HEK293 (cell line): ENCODE measurements around the gene TFG.
"Not testable (repeated sequence)": the region's sequence is repeated elsewhere in the genome, so short reads cannot be mapped to it uniquely, and the experiment has no call there.

ENCODE experiments used
- CTCF ChIA-PET: fragments of 350-600 bp; formaldehyde crosslinking; extraction: SDS; loops from one replicate; lab custom pipeline; 2021; ENCODE audit warnings: antibody characterized with exemption; lab: Yijun Ruan, JAX
- POLR2A ChIA-PET: fragments of 300-600 bp; formaldehyde crosslinking; extraction: SDS; loops from one replicate; lab custom pipeline; 2020; ENCODE audit warnings: antibody characterized with exemption, inconsistent platforms; lab: Yijun Ruan, JAX
- H3K27ac ChIP-seq: fragments of 200-500 bp; sonication (Bioruptor generic); 2 replicates; pipeline ENCODE4 v1.5.1; 2014; ENCODE audit warnings: low read depth, low read length, control low read depth, inconsistent platforms; ENCODE audit errors: extremely low read depth
- H3K36me3 ChIP-seq, 2 experiments: fragments of 200-500 bp in 1 of 2; sonication (Bioruptor generic) in 1 of 2; 1 replicate in 1 of 2; 2 replicates in 1 of 2; pipeline ENCODE4 v1.5.1; 2014 to 2017; ENCODE audit warnings: inconsistent platforms in 2 of 2, low read length in 2 of 2; ENCODE audit not compliant: control insufficient read depth in 2 of 2, insufficient read depth in 1 of 2
- H3K4me1 ChIP-seq: fragments of 200-500 bp; sonication (Bioruptor generic); 2 replicates; pipeline ENCODE4 v1.5.1; 2014; ENCODE audit warnings: mild to moderate bottlenecking, low read length, inconsistent platforms; ENCODE audit not compliant: control insufficient read depth, insufficient read depth
- H3K4me3 ChIP-seq: 2 replicates; pipeline ENCODE4 v1.5.1; 2011; ENCODE audit warnings: low read depth, mild to moderate bottlenecking, control low read depth, low read length, moderate library complexity
- H3K9me3 ChIP-seq: fragments of 200-500 bp; sonication (Bioruptor generic); 2 replicates; pipeline ENCODE4 v1.5.1; 2014; ENCODE audit warnings: low read depth, low read length, inconsistent platforms; ENCODE audit not compliant: control insufficient read depth, insufficient read depth
- GLI4 ChIP-seq: fragments of 450-650 bp; formaldehyde crosslinking; IDR thresholded peaks from 2 replicates; pipeline ENCODE4 v1.5.1; 2016; ENCODE audit warnings: missing biosample characterization, missing genetic modification characterization
- KLF8 ChIP-seq: fragments of 450-650 bp; formaldehyde crosslinking; IDR thresholded peaks from 2 replicates; pipeline ENCODE4 v1.5.1; 2016; ENCODE audit warnings: missing biosample characterization, missing genetic modification characterization
- ZBTB1 ChIP-seq: fragments of 450-650 bp; formaldehyde crosslinking; IDR thresholded peaks from 2 replicates; pipeline ENCODE4 v1.5.1; 2016; ENCODE audit warnings: missing biosample characterization, missing genetic modification characterization
- ZBTB17 ChIP-seq: fragments of 450-650 bp; formaldehyde crosslinking; IDR thresholded peaks from 2 replicates; pipeline ENCODE4 v1.5.1; 2016; ENCODE audit warnings: missing biosample characterization, missing genetic modification characterization
- ZBTB20 ChIP-seq: fragments of 450-650 bp; formaldehyde crosslinking; IDR thresholded peaks from 2 replicates; pipeline ENCODE4 v1.5.1; 2016; ENCODE audit warnings: missing biosample characterization, missing genetic modification characterization
- ZBTB21 ChIP-seq: fragments of 450-650 bp; formaldehyde crosslinking; IDR thresholded peaks from 2 replicates; pipeline ENCODE4 v1.5.1; 2017; ENCODE audit warnings: missing biosample characterization, missing genetic modification characterization
- ZNF112 ChIP-seq: fragments of 450-650 bp; formaldehyde crosslinking; IDR thresholded peaks from 2 replicates; pipeline ENCODE4 v1.5.0; 2017; ENCODE audit warnings: missing biosample characterization, missing genetic modification characterization
- ZNF146 ChIP-seq: fragments of 450-650 bp; formaldehyde crosslinking; IDR thresholded peaks from 2 replicates; pipeline ENCODE4 v1.5.1; 2016; ENCODE audit warnings: missing biosample characterization, missing genetic modification characterization
- ZNF184 ChIP-seq: fragments of 450-650 bp; IDR thresholded peaks from 2 replicates; pipeline ENCODE4 v1.5.1; 2018; ENCODE audit warnings: missing biosample characterization, mild to moderate bottlenecking, missing genetic modification characterization
- ZNF366 ChIP-seq: fragments of 450-650 bp; formaldehyde crosslinking; conservative IDR thresholded peaks from 2 replicates; pipeline ENCODE4 v1.5.1; 2016; ENCODE audit warnings: missing biosample characterization, missing genetic modification characterization
- ZNF48 ChIP-seq: fragments of 450-650 bp; formaldehyde crosslinking; IDR thresholded peaks from 2 replicates; pipeline ENCODE4 v1.5.1; 2016; ENCODE audit warnings: missing biosample characterization, missing genetic modification characterization
- ZNF529 ChIP-seq: fragments of 450-650 bp; formaldehyde crosslinking; IDR thresholded peaks from 2 replicates; pipeline ENCODE4 v1.5.1; 2017; ENCODE audit warnings: missing genetic modification characterization, missing biosample characterization; ENCODE audit not compliant: insufficient replicate concordance
- ZNF530 ChIP-seq: fragments of 450-650 bp; formaldehyde crosslinking; IDR thresholded peaks from 2 replicates; pipeline ENCODE4 v1.5.1; 2016; ENCODE audit warnings: low read depth, missing biosample characterization, missing genetic modification characterization
- ZNF549 ChIP-seq: fragments of 450-650 bp; IDR thresholded peaks from 2 replicates; pipeline ENCODE4 v1.5.1; 2018; ENCODE audit warnings: missing biosample characterization, missing genetic modification characterization, mild to moderate bottlenecking, inconsistent platforms, moderate library complexity
- ZNF561 ChIP-seq: fragments of 450-650 bp; IDR thresholded peaks from 2 replicates; pipeline ENCODE4 v1.5.1; 2018; ENCODE audit warnings: missing biosample characterization, missing genetic modification characterization, borderline replicate concordance
- TF ChIP-seq, protein P1 (sequence below): fragments of 450-650 bp; formaldehyde crosslinking; IDR thresholded peaks from 2 replicates; pipeline ENCODE4; 2016; ENCODE audit warnings: missing biosample characterization, missing genetic modification characterization
- TF ChIP-seq, protein P2 (sequence below): fragments of 450-650 bp; formaldehyde crosslinking; IDR thresholded peaks from 2 replicates; pipeline ENCODE4 v1.5.1; 2017; ENCODE audit warnings: missing biosample characterization, missing genetic modification characterization

The TFG gene

DNA sequence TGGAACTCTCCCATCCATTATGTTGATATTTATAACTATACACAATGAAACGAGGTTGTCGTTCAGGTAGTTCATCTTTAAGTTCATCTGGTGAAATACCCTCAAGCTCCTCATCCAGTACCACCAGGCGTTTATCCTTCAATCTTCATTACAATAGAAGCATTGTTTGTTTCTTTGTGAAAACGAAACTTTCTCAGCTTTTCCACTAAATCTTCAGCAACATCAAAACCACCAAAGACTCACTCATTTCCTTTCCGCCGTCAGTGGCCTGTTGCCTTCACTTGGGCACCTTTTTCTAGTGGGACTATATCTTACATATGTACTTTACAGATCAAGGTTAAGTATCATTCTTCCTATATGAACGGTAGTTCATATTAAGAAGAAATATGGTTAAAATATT is 44.1 kb upstream of the TFG start:
- no peaks in the 10 kb centered on the region for H3K4me1 ChIP-seq
- TF ChIP-seq ZNF366: no peak
- POLR2A ChIA-PET: no interaction called here
- H3K27ac ChIP-seq: no peak overlapping the region
- no peaks in the 10 kb centered on the region for H3K36me3 ChIP-seq
- no peaks in the 10 kb centered on the region for H3K9me3 ChIP-seq
- H3K4me3 ChIP-seq: no peak overlapping the region
- CTCF ChIA-PET: no interaction called here

GRCh38 chr3:100666699-100667098 is 42.6 kb upstream of the TFG start:
- H3K4me1 ChIP-seq, H3K27ac ChIP-seq, POLR2A ChIA-PET, H3K9me3 ChIP-seq, H3K36me3 ChIP-seq, CTCF ChIA-PET, H3K4me3 ChIP-seq: not testable (repeated sequence)

DNA sequence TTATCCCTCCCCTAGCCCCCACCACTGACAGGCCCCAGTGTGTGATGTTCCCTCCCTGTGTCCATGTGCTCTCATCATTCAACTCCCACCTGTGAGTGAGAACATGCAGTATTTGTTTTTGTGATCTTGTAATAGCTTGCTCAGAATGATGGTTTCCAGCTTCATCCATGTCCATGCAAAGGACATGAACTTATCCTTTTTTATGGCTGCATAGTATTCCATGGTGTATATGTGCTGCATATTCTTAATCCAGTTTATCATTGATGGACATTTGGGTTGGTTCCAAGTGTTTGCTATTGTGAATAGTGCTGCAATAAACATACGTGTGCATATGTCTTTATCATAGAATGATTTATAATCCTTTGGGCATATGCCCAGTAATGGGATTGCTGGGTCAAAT is 42.0 kb upstream of the TFG start:
- H3K4me1 ChIP-seq, H3K36me3 ChIP-seq, POLR2A ChIA-PET, CTCF ChIA-PET, H3K27ac ChIP-seq, H3K4me3 ChIP-seq, H3K9me3 ChIP-seq: not testable (repeated sequence)
- TF ChIP-seq ZNF146: peak; percentile 54; the same call in 1 of the 2 replicates

DNA sequence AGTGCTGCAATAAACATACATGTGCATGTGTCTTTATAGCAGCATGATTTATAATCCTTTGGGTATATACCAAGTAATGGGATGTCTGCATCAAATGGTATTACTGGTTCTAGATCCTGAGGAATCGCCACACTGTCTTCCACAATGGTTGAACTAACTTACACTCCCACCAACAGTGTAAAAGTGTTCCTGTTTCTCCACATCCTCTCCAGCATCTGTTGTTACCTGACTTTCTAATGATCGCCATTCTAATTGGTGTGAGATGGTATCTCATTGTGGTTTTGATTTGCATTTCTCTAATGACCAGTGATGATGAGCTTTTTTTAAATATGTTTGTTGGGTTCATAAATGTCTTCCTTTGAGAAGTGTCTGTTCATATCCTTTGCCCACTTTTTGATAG is 38.3 kb upstream of the TFG start:
- POLR2A ChIA-PET: not testable (repeated sequence)
- TF ChIP-seq ZNF184 (tag by site-specific recombination): peak; percentile 85; the same call in 1 of the 2 replicates
- TF ChIP-seq, all 188 proteins: peak for 1; not testable (repeated sequence) for 187
- CTCF ChIA-PET, H3K4me1 ChIP-seq, H3K36me3 ChIP-seq, H3K4me3 ChIP-seq, H3K9me3 ChIP-seq, H3K27ac ChIP-seq: not testable (repeated sequence)

DNA sequence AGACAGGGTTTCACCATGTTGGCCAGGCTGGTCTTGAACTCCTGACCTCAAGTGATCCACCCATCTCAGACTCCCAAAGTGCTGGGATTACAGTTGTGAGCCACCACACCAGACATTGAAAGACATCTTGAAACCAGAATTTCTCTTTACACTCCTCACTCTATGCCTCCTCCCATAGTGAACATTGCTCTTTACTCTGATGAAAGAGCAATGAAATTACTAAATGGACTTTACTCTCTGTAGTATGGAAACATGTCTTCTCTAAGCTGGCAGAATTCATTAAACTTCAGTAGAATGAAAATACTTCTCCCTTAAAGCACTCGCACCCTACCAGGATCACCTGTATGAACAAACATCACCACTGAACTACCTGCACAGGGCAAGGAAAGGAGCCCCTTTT is 27.8 kb upstream of the TFG start:
- Histone ChIP-seq H3K4me3 (no peak overlapping the region), H3K9me3 (no peaks in the 10 kb centered on the region), H3K4me1 (no peaks in the 10 kb centered on the region), H3K27ac (no peak overlapping the region), H3K36me3 (no peaks in the 10 kb centered on the region)
- TF ChIP-seq ZBTB1 (tag by site-specific recombination): no peak
- TF ChIP-seq KLF8: no peak
- no peak for TF ChIP-seq ZNF561
- TF ChIP-seq ZNF529 (tag by site-specific recombination): no peak
- TF ChIP-seq ZNF112 (tag by site-specific recombination): no peak
- no peak for TF ChIP-seq ZNF48 (tag by site-specific recombination)
- TF ChIP-seq, protein P1, sequence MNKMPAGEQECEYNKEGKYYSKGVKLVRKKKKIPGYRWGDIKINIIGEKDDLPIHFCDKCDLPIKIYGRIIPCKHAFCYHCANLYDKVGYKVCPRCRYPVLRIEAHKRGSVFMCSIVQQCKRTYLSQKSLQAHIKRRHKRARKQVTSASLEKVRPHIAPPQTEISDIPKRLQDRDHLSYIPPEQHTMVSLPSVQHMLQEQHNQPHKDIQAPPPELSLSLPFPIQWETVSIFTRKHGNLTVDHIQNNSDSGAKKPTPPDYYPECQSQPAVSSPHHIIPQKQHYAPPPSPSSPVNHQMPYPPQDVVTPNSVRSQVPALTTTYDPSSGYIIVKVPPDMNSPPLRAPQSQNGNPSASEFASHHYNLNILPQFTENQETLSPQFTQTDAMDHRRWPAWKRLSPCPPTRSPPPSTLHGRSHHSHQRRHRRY (tag by site-specific recombination): no peak
- no peak for TF ChIP-seq ZNF530 (tag by site-specific recombination)
- TF ChIP-seq, protein P2, sequence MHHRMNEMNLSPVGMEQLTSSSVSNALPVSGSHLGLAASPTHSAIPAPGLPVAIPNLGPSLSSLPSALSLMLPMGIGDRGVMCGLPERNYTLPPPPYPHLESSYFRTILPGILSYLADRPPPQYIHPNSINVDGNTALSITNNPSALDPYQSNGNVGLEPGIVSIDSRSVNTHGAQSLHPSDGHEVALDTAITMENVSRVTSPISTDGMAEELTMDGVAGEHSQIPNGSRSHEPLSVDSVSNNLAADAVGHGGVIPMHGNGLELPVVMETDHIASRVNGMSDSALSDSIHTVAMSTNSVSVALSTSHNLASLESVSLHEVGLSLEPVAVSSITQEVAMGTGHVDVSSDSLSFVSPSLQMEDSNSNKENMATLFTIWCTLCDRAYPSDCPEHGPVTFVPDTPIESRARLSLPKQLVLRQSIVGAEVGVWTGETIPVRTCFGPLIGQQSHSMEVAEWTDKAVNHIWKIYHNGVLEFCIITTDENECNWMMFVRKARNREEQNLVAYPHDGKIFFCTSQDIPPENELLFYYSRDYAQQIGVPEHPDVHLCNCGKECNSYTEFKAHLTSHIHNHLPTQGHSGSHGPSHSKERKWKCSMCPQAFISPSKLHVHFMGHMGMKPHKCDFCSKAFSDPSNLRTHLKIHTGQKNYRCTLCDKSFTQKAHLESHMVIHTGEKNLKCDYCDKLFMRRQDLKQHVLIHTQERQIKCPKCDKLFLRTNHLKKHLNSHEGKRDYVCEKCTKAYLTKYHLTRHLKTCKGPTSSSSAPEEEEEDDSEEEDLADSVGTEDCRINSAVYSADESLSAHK (tag by site-specific recombination): no peak
- TF ChIP-seq GLI4: no peak
- no peak for TF ChIP-seq ZNF366
- TF ChIP-seq ZBTB21: no peak
- no peak for TF ChIP-seq ZNF549 (tag by site-specific recombination)
- TF ChIP-seq ZBTB20 (tag by site-specific recombination): no peak
- TF ChIP-seq ZBTB17 (tag by site-specific recombination): no peak
- POLR2A ChIA-PET: no interaction called here
- CTCF ChIA-PET: no interaction called here
